Measurements from ENCODE around the gene IGF2BP2. TPM values are rescaled to one million over a fixed set of nuclear protein-coding genes. Genes with fewer than 3 reads are reported as not detected.

Gene IGF2BP2
- total RNA-seq, 1 experiment from 2014 or later: 97.8 TPM

DNA sequence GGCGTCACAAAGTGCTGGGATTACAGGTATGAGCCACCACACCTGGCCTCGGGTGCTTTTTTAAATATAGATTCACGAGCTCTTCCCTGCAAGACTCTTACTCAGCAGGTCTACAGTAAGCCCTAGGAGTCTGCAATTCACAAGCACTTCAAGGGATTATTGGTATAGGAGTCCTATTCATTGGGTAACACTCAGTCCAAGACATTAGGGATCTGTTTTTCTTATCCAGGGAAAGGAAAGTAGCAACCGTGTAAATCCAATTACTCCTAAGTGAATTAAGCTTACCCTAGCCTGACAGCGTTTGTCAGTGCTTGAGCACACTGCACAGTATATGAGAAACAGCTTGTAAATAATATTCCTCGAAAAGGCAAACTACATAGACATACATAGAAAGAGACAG, 128.8 kb downstream of the IGF2BP2 start:
- Histone ChIP-seq H3K4me1 (ENCODE audit: control insufficient read depth, insufficient read depth, low read length) (peaks cover 15% of the 10 kb centered on the region), H3K36me3 (ENCODE audit: control insufficient read depth, insufficient read depth, low read length) (0 out of 2 replicates have a peak, but pooled peaks cover 3% of the 10 kb centered on the region), H3K27ac (ENCODE audit: low read length) (no peak overlapping the region), H3K27me3 (ENCODE audit: control insufficient read depth, insufficient read depth, low read length) (no peaks in the 10 kb centered on the region), H3K4me3 (ENCODE audit: low read depth in 2 of 2, low read length in 2 of 2) (no peak overlapping the region), H3K9me3 (ENCODE audit: control insufficient read depth, insufficient read depth, low read depth, low read length) (no peaks in the 10 kb centered on the region)
- in situ Hi-C loops (cut with HindIII; ENCODE audit: low pct_unique_long_range_greater_than_20kb, low sequenced_read_pairs): no loop called here
- BruUV-seq (replicated peaks): no TSS peak
- intact Hi-C loops (cut with micrococcal nuclease; ENCODE audit: unreplicated experiment): no loop called here
- TF ChIP-seq SIN3A (IDR thresholded peaks at IDR 0.05; ENCODE audit: borderline replicate concordance, insufficient read depth, low read depth, low read length): no peak
- TF ChIP-seq, protein P1, sequence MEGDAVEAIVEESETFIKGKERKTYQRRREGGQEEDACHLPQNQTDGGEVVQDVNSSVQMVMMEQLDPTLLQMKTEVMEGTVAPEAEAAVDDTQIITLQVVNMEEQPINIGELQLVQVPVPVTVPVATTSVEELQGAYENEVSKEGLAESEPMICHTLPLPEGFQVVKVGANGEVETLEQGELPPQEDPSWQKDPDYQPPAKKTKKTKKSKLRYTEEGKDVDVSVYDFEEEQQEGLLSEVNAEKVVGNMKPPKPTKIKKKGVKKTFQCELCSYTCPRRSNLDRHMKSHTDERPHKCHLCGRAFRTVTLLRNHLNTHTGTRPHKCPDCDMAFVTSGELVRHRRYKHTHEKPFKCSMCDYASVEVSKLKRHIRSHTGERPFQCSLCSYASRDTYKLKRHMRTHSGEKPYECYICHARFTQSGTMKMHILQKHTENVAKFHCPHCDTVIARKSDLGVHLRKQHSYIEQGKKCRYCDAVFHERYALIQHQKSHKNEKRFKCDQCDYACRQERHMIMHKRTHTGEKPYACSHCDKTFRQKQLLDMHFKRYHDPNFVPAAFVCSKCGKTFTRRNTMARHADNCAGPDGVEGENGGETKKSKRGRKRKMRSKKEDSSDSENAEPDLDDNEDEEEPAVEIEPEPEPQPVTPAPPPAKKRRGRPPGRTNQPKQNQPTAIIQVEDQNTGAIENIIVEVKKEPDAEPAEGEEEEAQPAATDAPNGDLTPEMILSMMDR (IDR thresholded peaks at IDR 0.05): no peak
- TF ChIP-seq, protein P2, sequence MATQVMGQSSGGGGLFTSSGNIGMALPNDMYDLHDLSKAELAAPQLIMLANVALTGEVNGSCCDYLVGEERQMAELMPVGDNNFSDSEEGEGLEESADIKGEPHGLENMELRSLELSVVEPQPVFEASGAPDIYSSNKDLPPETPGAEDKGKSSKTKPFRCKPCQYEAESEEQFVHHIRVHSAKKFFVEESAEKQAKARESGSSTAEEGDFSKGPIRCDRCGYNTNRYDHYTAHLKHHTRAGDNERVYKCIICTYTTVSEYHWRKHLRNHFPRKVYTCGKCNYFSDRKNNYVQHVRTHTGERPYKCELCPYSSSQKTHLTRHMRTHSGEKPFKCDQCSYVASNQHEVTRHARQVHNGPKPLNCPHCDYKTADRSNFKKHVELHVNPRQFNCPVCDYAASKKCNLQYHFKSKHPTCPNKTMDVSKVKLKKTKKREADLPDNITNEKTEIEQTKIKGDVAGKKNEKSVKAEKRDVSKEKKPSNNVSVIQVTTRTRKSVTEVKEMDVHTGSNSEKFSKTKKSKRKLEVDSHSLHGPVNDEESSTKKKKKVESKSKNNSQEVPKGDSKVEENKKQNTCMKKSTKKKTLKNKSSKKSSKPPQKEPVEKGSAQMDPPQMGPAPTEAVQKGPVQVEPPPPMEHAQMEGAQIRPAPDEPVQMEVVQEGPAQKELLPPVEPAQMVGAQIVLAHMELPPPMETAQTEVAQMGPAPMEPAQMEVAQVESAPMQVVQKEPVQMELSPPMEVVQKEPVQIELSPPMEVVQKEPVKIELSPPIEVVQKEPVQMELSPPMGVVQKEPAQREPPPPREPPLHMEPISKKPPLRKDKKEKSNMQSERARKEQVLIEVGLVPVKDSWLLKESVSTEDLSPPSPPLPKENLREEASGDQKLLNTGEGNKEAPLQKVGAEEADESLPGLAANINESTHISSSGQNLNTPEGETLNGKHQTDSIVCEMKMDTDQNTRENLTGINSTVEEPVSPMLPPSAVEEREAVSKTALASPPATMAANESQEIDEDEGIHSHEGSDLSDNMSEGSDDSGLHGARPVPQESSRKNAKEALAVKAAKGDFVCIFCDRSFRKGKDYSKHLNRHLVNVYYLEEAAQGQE (IDR thresholded peaks at IDR 0.05; ENCODE audit: insufficient read depth in 1 of 2, low read depth in 2 of 2, low read length in 1 of 2): no peak
- TF ChIP-seq POLR2AphosphoS5 (IDR thresholded peaks at IDR 0.05; ENCODE audit: low read depth, low read length): no peak
- no peak for TF ChIP-seq TCF7L2 (IDR thresholded peaks at IDR 0.05; ENCODE audit: low read depth, low read length)
- DNase-seq (ENCODE audit: low read depth, low spot score) (no peak), ATAC-seq (0 out of 2 replicates have a peak, but pooled peaks have one; percentile 43)
- ChIA-PET POLR2A (interaction anchor here (0.6 kb wide), 1 partner anchor 985 kb away, joined by 3 read pairs; no protein-coding TSS in a partner anchor), CTCF (interaction anchor here (0.9 kb wide), 1 partner anchor 72 kb away, joined by 3 read pairs; no protein-coding TSS in a partner anchor)

DNA sequence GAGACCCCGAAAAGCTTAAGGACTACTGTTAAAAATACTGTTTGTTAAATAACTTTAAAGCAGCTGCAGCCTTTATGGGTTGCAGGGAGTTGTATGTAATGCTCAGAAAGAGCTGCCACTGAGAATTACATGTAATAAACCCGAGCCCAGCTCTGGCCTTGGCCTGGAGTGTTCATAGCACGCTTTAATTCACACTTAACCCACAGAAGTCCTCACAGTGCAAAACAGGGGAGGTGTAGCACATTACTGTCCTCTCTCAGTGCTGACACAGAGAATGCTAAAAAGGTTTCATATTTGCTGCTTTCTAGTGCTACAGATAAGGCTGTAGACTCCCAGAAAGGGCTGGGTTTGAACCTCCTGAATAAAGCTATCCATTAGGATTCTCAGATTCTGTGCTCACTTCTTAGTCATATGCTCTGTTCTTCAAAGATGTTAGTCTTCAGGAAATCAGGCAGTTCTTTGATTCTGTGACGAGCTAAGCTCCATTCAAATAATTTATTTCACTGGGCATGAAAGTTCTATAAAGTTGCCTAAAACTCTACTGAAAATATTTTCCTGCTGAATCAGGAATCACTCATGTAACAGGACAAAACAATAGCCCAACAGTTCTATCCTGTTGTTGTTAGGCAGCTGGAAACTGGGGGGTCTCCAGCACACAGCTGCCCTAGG, 130.7 kb downstream of the IGF2BP2 start:
- CTCF ChIA-PET: interaction anchor here (0.5 to 1.6 kb wide), 2 partner anchors 17 to 214 kb away, joined by 3 read pairs; no protein-coding TSS in a partner anchor
- POLR2A ChIA-PET: interaction anchor here (0.6 kb wide), 1 partner anchor 173 kb away, joined by 7 read pairs; no protein-coding TSS in a partner anchor

More for the DNA sequence above, 130.7 kb downstream of the IGF2BP2 start:
- Histone ChIP-seq H3K36me3 (ENCODE audit: control insufficient read depth, insufficient read depth, low read length) (0 out of 2 replicates have a peak, but pooled peaks cover 3% of the 10 kb centered on the region), H3K4me1 (ENCODE audit: control insufficient read depth, insufficient read depth, low read length) (peaks cover 20% of the 10 kb centered on the region), H3K27ac (ENCODE audit: low read length) (peak overlapping the region; percentile 1; the same call in 1 of the 2 replicates), H3K9me3 (ENCODE audit: control insufficient read depth, insufficient read depth, low read depth, low read length) (no peaks in the 10 kb centered on the region; the same call in 1 of the 2 replicates), H3K4me3 (ENCODE audit: low read depth in 2 of 2, low read length in 2 of 2) (no peak overlapping the region), H3K27me3 (ENCODE audit: control insufficient read depth, insufficient read depth, low read length) (no peaks in the 10 kb centered on the region)
- ATAC-seq (peak; percentile 28; the same call in 1 of the 2 replicates), DNase-seq (ENCODE audit: low read depth, low spot score) (no peak)
- intact Hi-C loops (cut with micrococcal nuclease; ENCODE audit: unreplicated experiment) (no loop called here), in situ Hi-C loops (cut with HindIII; ENCODE audit: low pct_unique_long_range_greater_than_20kb, low sequenced_read_pairs) (no loop called here)
- TF ChIP-seq SIN3A (IDR thresholded peaks at IDR 0.05; ENCODE audit: borderline replicate concordance, insufficient read depth, low read depth, low read length): no peak
- TF ChIP-seq, protein P2 (IDR thresholded peaks at IDR 0.05; ENCODE audit: insufficient read depth in 1 of 2, low read depth in 2 of 2, low read length in 1 of 2): no peak
- no peak for TF ChIP-seq POLR2AphosphoS5 (IDR thresholded peaks at IDR 0.05; ENCODE audit: low read depth, low read length)
- TF ChIP-seq, protein P1 (IDR thresholded peaks at IDR 0.05): no peak
- no peak for TF ChIP-seq TCF7L2 (IDR thresholded peaks at IDR 0.05; ENCODE audit: low read depth, low read length)
- BruUV-seq (replicated peaks): no TSS peak
